Activated T-cell treated with anti-CD3 and anti-CD28 coated beads, Interleukin-2, amount 50 U/mL, for 24 hours (primary cell): ENCODE measurements around the gene CRELD1.
"Not testable (repeated sequence)": the region's sequence is repeated elsewhere in the genome, so short reads cannot be mapped to it uniquely, and the experiment has no call there.

Experiments used
- DNase-seq: peaks from one replicate; pipeline ENCODE4 v3.0.0-alpha.2; 2020
- H3K27ac Mint-ChIP-seq: 2 replicates; pipeline ENCODE4 v1.8.0; 2020; ENCODE audit warnings: mild to moderate bottlenecking, mixed read lengths
- H3K27me3 Mint-ChIP-seq: 2 replicates; pipeline ENCODE4 v1.8.0; 2020; ENCODE audit warnings: mixed read lengths
- H3K36me3 Mint-ChIP-seq: 2 replicates; pipeline ENCODE4 v1.8.0; 2020; ENCODE audit warnings: low read depth, mixed read lengths
- H3K4me1 Mint-ChIP-seq: 2 replicates; pipeline ENCODE4 v1.8.0; 2020; ENCODE audit warnings: low read depth, mixed read lengths
- H3K4me3 Mint-ChIP-seq: 2 replicates; pipeline ENCODE4 v1.8.0; 2020; ENCODE audit warnings: mild to moderate bottlenecking, moderate library complexity, mixed read lengths
- H3K9me3 Mint-ChIP-seq: 2 replicates; pipeline ENCODE4 v1.8.0; 2020; ENCODE audit warnings: mixed read lengths

The CRELD1 gene

GRCh38 chr3:9937486-9938238, 4.0 kb downstream of the CRELD1 start:
- peaks cover 47% of the 10 kb centered on the region for H3K36me3 Mint-ChIP-seq
- no peaks in the 10 kb centered on the region for H3K27me3 Mint-ChIP-seq
- peak overlapping the region; percentile 44 for H3K27ac Mint-ChIP-seq
- no peaks in the 10 kb centered on the region for H3K9me3 Mint-ChIP-seq
- peaks cover 29% of the 10 kb centered on the region for H3K4me1 Mint-ChIP-seq
- DNase-seq, result no peak
- H3K4me3 Mint-ChIP-seq, result no peak overlapping the region

- Mint-ChIP-seq H3K9me3 (no peaks in the 10 kb centered on the region), H3K27ac (no peak overlapping the region), H3K27me3 (no peaks in the 10 kb centered on the region), H3K4me3 (no peak overlapping the region), H3K36me3 (peaks cover 54% of the 10 kb centered on the region), H3K4me1 (peaks cover 25% of the 10 kb centered on the region)
- no peak for DNase-seq
Measured at GRCh38 chr3:9938966-9939365, 5.3 kb downstream of the CRELD1 start.

GRCh38 chr3:9939906-9940305, 6.3 kb downstream of the CRELD1 start:
- H3K36me3 Mint-ChIP-seq, result peaks cover 60% of the 10 kb centered on the region
- not testable (repeated sequence) for H3K9me3 Mint-ChIP-seq, H3K27ac Mint-ChIP-seq, H3K4me3 Mint-ChIP-seq, DNase-seq, H3K27me3 Mint-ChIP-seq
- peaks cover 15% of the 10 kb centered on the region for H3K4me1 Mint-ChIP-seq

- Mint-ChIP-seq H3K9me3 (no peaks in the 10 kb centered on the region), H3K4me1 (peaks cover 11% of the 10 kb centered on the region), H3K4me3 (no peak overlapping the region), H3K36me3 (peaks cover 56% of the 10 kb centered on the region), H3K27me3 (no peaks in the 10 kb centered on the region), H3K27ac (no peak overlapping the region)
- no peak for DNase-seq
Measured at GRCh38 chr3:9940746-9941145, 7.1 kb downstream of the CRELD1 start.

GRCh38 chr3:9942164-9942563, 8.5 kb downstream of the CRELD1 start:
- Mint-ChIP-seq H3K9me3 (no peaks in the 10 kb centered on the region), H3K4me1 (peaks cover 11% of the 10 kb centered on the region), H3K27ac (peak overlapping the region; percentile 34), H3K4me3 (no peak overlapping the region), H3K27me3 (no peaks in the 10 kb centered on the region), H3K36me3 (peaks cover 52% of the 10 kb centered on the region)
- no peak for DNase-seq

- Mint-ChIP-seq H3K27ac (peak overlapping the region; percentile 20), H3K36me3 (peaks cover 47% of the 10 kb centered on the region), H3K9me3 (no peaks in the 10 kb centered on the region), H3K27me3 (no peaks in the 10 kb centered on the region), H3K4me1 (peaks cover 8% of the 10 kb centered on the region), H3K4me3 (no peak overlapping the region)
- DNase-seq, result no peak
Measured at GRCh38 chr3:9942934-9943690, 9.5 kb downstream of the CRELD1 start.

- peaks cover 8% of the 10 kb centered on the region for H3K4me1 Mint-ChIP-seq
- no peaks in the 10 kb centered on the region for H3K9me3 Mint-ChIP-seq
- H3K36me3 Mint-ChIP-seq, result peaks cover 48% of the 10 kb centered on the region
- peak overlapping the region; percentile 57 for H3K27ac Mint-ChIP-seq
- H3K27me3 Mint-ChIP-seq, result no peaks in the 10 kb centered on the region
- no peak for DNase-seq
- no peak overlapping the region for H3K4me3 Mint-ChIP-seq
Measured at GRCh38 chr3:9944271-9944670, 10.6 kb downstream of the CRELD1 start.

- Mint-ChIP-seq H3K27me3 (no peaks in the 10 kb centered on the region), H3K4me3 (peak overlapping the region; percentile 65), H3K4me1 (peaks cover 10% of the 10 kb centered on the region), H3K36me3 (peaks cover 51% of the 10 kb centered on the region), H3K9me3 (no peaks in the 10 kb centered on the region), H3K27ac (peak overlapping the region; percentile 67)
- no peak for DNase-seq
Measured at GRCh38 chr3:9945358-9945757, 11.7 kb downstream of the CRELD1 start.

GRCh38 chr3:9946112-9947024, 12.7 kb downstream of the CRELD1 start:
- H3K27me3 Mint-ChIP-seq, result no peaks in the 10 kb centered on the region
- no peaks in the 10 kb centered on the region for H3K9me3 Mint-ChIP-seq
- peak overlapping the region; percentile 92 for H3K27ac Mint-ChIP-seq
- peak overlapping the region; percentile 85 for H3K4me3 Mint-ChIP-seq
- DNase-seq, result peak; percentile 88
- peaks cover 19% of the 10 kb centered on the region for H3K4me1 Mint-ChIP-seq
- peaks cover 44% of the 10 kb centered on the region for H3K36me3 Mint-ChIP-seq

GRCh38 chr3:9947025-9947995, 13.7 kb downstream of the CRELD1 start:
- Mint-ChIP-seq H3K36me3 (peaks cover 40% of the 10 kb centered on the region), H3K27ac (no peak overlapping the region), H3K9me3 (no peaks in the 10 kb centered on the region), H3K4me3 (no peak overlapping the region), H3K4me1 (peaks cover 23% of the 10 kb centered on the region), H3K27me3 (no peaks in the 10 kb centered on the region)
- DNase-seq, result no peak

- no peaks in the 10 kb centered on the region for H3K27me3 Mint-ChIP-seq
- no peak overlapping the region for H3K27ac Mint-ChIP-seq
- peaks cover 23% of the 10 kb centered on the region for H3K4me1 Mint-ChIP-seq
- no peak overlapping the region for H3K4me3 Mint-ChIP-seq
- no peak for DNase-seq
- peaks cover 33% of the 10 kb centered on the region for H3K36me3 Mint-ChIP-seq
- no peaks in the 10 kb centered on the region for H3K9me3 Mint-ChIP-seq
Measured at GRCh38 chr3:9948586-9948985, 15.0 kb downstream of the CRELD1 start.

GRCh38 chr3:9949115-9949514, 15.5 kb downstream of the CRELD1 start:
- Mint-ChIP-seq H3K9me3 (no peaks in the 10 kb centered on the region), H3K36me3 (peaks cover 27% of the 10 kb centered on the region), H3K4me3 (no peak overlapping the region)

GRCh38 chr3:9949626-9950025, 16.0 kb downstream of the CRELD1 start:
- Mint-ChIP-seq H3K36me3 (peaks cover 22% of the 10 kb centered on the region), H3K4me1 (peaks cover 23% of the 10 kb centered on the region), H3K4me3 (no peak overlapping the region), H3K27ac (no peak overlapping the region), H3K9me3 (no peaks in the 10 kb centered on the region), H3K27me3 (no peaks in the 10 kb centered on the region)
- DNase-seq, result no peak

More at GRCh38 chr3:9949115-9949514, 15.5 kb downstream of the CRELD1 start:
- no peak for DNase-seq
- Mint-ChIP-seq H3K4me1 (peaks cover 23% of the 10 kb centered on the region), H3K27ac (no peak overlapping the region), H3K27me3 (no peaks in the 10 kb centered on the region)
